ENCODE data around the gene SLC9A8.

GRCh38 chr20:49919461-49919860 is 106.8 kb downstream of the SLC9A8 start:
- TF ChIP-seq POLR2AphosphoS5 (IDR thresholded peaks at IDR 0.05; ENCODE audit: borderline replicate concordance, low read depth, low read length) (no peak), EZH2 (IDR thresholded peaks at IDR 0.05) (no peak), FOXP2 (optimal IDR thresholded peaks at IDR 0.05; ENCODE audit: control extremely low read depth, extremely low read length, insufficient read depth) (no peak)
